Stomach (tissue), 9 donors: Measurements from ENCODE around the gene HOMER1. TPM values are rescaled to one million over a fixed set of nuclear protein-coding genes. Genes with fewer than 3 reads are reported as not detected.

Experiments
- DNase-seq, 2 donors: peaks; one replicate each; pipeline versions ENCODE4 v3.0.0 to v3.0.0-alpha.2; 2013 to 2019
- H3K27ac ChIP-seq, 5 donors: fragments of 200-600 bp in 4 of 5; sonication (generic) in 4 of 5; one replicate each; pipeline ENCODE4 v1.5.1; 2013 to 2019; ENCODE audit warnings: mild to moderate bottlenecking in 1 of 5, moderate library complexity in 1 of 5
- H3K27me3 ChIP-seq, 3 donors: fragments of 200-600 bp; sonication (generic); one replicate each; pipeline ENCODE4 v1.5.1; 2017 to 2019; ENCODE audit warnings: mixed run types in 1 of 3
- H3K36me3 ChIP-seq, 4 donors: fragments of 200-600 bp; sonication (generic); 1 replicate in 3 of 4; 2 replicates in 1 of 4; pipeline ENCODE4 v1.5.1; 2016 to 2019
- H3K4me1 ChIP-seq, 4 donors: fragments of 200-600 bp; sonication (generic); one replicate each; pipeline ENCODE4 v1.5.1; 2016 to 2019
- H3K4me3 ChIP-seq, 4 donors: fragments of 200-600 bp; sonication (generic) in 3 of 4; one replicate each; pipeline ENCODE4 v1.5.1; 2016 to 2019; ENCODE audit warnings: mild to moderate bottlenecking in 1 of 4
- H3K9me3 ChIP-seq, 4 donors: fragments of 200-600 bp; sonication (generic); one replicate each; pipeline ENCODE4 v1.5.1; 2016 to 2019
- CTCF ChIP-seq, 7 experiments: fragments of 450-650 bp in 4 of 7; fragments of 200-600 bp in 3 of 7; sonication (generic) in 3 of 7; IDR thresholded peaks; one replicate each; pipeline ENCODE4 v1.5.1; 2016 to 2019; ENCODE audit warnings: antibody characterized with exemption in 7 of 7, control low read depth in 2 of 7, mild to moderate bottlenecking in 1 of 7
- EP300 ChIP-seq: sonication (generic); formaldehyde crosslinking; IDR thresholded peaks from one replicate; pipeline ENCODE4 v1.6.1; 2017; ENCODE audit warnings: antibody characterized with exemption
- POLR2A ChIP-seq, 4 donors: fragments of 450-650 bp; IDR thresholded peaks; one replicate each; pipeline ENCODE4 v1.6.1; 2016; ENCODE audit warnings: antibody characterized with exemption in 4 of 4, control low read depth in 2 of 4, mild to moderate bottlenecking in 1 of 4, moderate library complexity in 1 of 4
- POLR2AphosphoS5 ChIP-seq, 3 donors: sonication (generic); formaldehyde crosslinking; IDR thresholded peaks; one replicate each; pipeline ENCODE4 v1.6.1; 2016; ENCODE audit warnings: antibody characterized with exemption in 3 of 3
- WGBS, 5 donors: extraction: QIAGEN DNeasy Blood & Tissue Kit in 3 of 5; methylation state at CpG; one replicate each; pipeline versions ENCODE4 v1.1.5 to v1.1.7; 2013 to 2018; 5-methylcytosine and 5-hydroxymethylcytosine counted together
- intact Hi-C: fragments of 100-400 bp; cut with DNase I; formaldehyde crosslinking; loops from one replicate; pipeline ENCODE4 v1.15.1; 2023; ENCODE audit warnings: low total_unique reads
- polyA plus RNA-seq, 3 donors: library from polyadenylated mRNA; stranded (reverse); fragments of 200-250 nt; gene quantifications; one replicate each; pipeline ENCODE4 v1.2.3, GENCODE V29; 2013
- total RNA-seq, 5 donors: library from RNA; depleted of rRNA; stranded (reverse); fragments of >200 nt; gene quantifications; one replicate each; pipeline versions ENCODE4 v1.1.0 to v1.2.3, GENCODE V29; 2014 to 2016
- donor health status: healthy with polysubstance abuse.
- donor health status: Bipolar disorder and iron deficiency.
- donor health status: healthy.

Gene HOMER1
- total and polyA plus RNA-seq, 8 donors, result 0.85 to 21.6 (median 3.7) TPM

- peak overlapping the region in 2 of 5 donors; percentile 2 to 31 for H3K27ac ChIP-seq
- no peaks in the 10 kb centered on the region for H3K36me3 ChIP-seq
- DNase-seq, result no peak
- H3K4me3 ChIP-seq, result no peak overlapping the region
- 59 to 75% (median 68%) methylated on average over 3 of the region's 3 CpGs for WGBS, 5 donors
- H3K4me1 ChIP-seq, result peaks cover 0 to 17% (median 3%) of the 10 kb centered on the region in 4 donors
- no peak for TF ChIP-seq POLR2A (IDR thresholded peaks at IDR 0.05)
- no peak for TF ChIP-seq POLR2AphosphoS5 (IDR thresholded peaks at IDR 0.05)
- no peak for TF ChIP-seq CTCF (IDR thresholded peaks at IDR 0.05)
- no peak for TF ChIP-seq EP300
- H3K9me3 ChIP-seq, result no peaks in the 10 kb centered on the region
- intact Hi-C loops, result no loop called here
- no peaks in the 10 kb centered on the region for H3K27me3 ChIP-seq
Measured at GRCh38 chr5:79547429-79547822, 33.5 kb upstream of the HOMER1 start.

- TF ChIP-seq POLR2AphosphoS5 (IDR thresholded peaks at IDR 0.05) (peak in 1 of 3 donors; percentile 4), EP300 (no peak)
- Histone ChIP-seq H3K27me3 (no peaks in the 10 kb centered on the region), H3K27ac (peak overlapping the region in 1 of 5 donors; percentile 2), H3K4me1 (peaks cover 0 to 17% (median 3%) of the 10 kb centered on the region in 4 donors), H3K9me3 (no peaks in the 10 kb centered on the region), H3K4me3 (no peak overlapping the region), H3K36me3 (no peaks in the 10 kb centered on the region)
- intact Hi-C loops, result no loop called here
- WGBS, 5 donors, result 39 to 62% (median 53%) methylated on average over 7 of the region's 7 CpGs
- peak in 1 of 2 donors; percentile 29 for DNase-seq
Measured at GRCh38 chr5:79546782-79547428, 33.0 kb upstream of the HOMER1 start.

GRCh38 chr5:79544131-79544530 is 30.2 kb upstream of the HOMER1 start:
- intact Hi-C loops, result no loop called here
- 72 to 85% (median 74%) methylated on average over 5 of the region's 5 CpGs for WGBS, 5 donors

GRCh38 chr5:79540939-79541338 is 27.0 kb upstream of the HOMER1 start:
- TF ChIP-seq POLR2A (IDR thresholded peaks at IDR 0.05) (no peak), POLR2AphosphoS5 (IDR thresholded peaks at IDR 0.05) (no peak), EP300 (no peak), CTCF (IDR thresholded peaks at IDR 0.05) (no peak)
- Histone ChIP-seq H3K36me3 (no peaks in the 10 kb centered on the region), H3K27me3 (no peaks in the 10 kb centered on the region), H3K4me3 (no peak overlapping the region), H3K4me1 (no peaks in the 10 kb centered on the region), H3K9me3 (no peaks in the 10 kb centered on the region), H3K27ac (no peak overlapping the region)
- intact Hi-C loops, result no loop called here
- 24 to 60% (median 30%) methylated on average over 6 of the region's 6 CpGs for WGBS, 5 donors
- DNase-seq, result no peak

More at GRCh38 chr5:79544131-79544530, 30.2 kb upstream of the HOMER1 start:
- TF ChIP-seq CTCF (IDR thresholded peaks at IDR 0.05), result no peak
- no peak for TF ChIP-seq POLR2AphosphoS5 (IDR thresholded peaks at IDR 0.05)
- no peak for TF ChIP-seq EP300
- no peak for TF ChIP-seq POLR2A (IDR thresholded peaks at IDR 0.05)
- H3K36me3 ChIP-seq, result no peaks in the 10 kb centered on the region
- H3K4me1 ChIP-seq, result peaks cover 0 to 17% (median 3%) of the 10 kb centered on the region in 4 donors
- H3K9me3 ChIP-seq, result no peaks in the 10 kb centered on the region
- no peak for DNase-seq
- no peak overlapping the region for H3K27ac ChIP-seq
- H3K4me3 ChIP-seq, result no peak overlapping the region
- H3K27me3 ChIP-seq, result no peaks in the 10 kb centered on the region
